NCI-H1694 treated with DMSO at 0.1 percent for 48 hours (cell line): ENCODE measurements around the gene MTFP1.
"Not testable (repeated sequence)": the region's sequence is repeated elsewhere in the genome, so short reads cannot be mapped to it uniquely, and the experiment has no call there.

Source experiments
- DNase-seq: peaks from one replicate; lab custom pipeline; 2025; lab: John Stamatoyannopoulos, UW

The MTFP1 gene

DNA sequence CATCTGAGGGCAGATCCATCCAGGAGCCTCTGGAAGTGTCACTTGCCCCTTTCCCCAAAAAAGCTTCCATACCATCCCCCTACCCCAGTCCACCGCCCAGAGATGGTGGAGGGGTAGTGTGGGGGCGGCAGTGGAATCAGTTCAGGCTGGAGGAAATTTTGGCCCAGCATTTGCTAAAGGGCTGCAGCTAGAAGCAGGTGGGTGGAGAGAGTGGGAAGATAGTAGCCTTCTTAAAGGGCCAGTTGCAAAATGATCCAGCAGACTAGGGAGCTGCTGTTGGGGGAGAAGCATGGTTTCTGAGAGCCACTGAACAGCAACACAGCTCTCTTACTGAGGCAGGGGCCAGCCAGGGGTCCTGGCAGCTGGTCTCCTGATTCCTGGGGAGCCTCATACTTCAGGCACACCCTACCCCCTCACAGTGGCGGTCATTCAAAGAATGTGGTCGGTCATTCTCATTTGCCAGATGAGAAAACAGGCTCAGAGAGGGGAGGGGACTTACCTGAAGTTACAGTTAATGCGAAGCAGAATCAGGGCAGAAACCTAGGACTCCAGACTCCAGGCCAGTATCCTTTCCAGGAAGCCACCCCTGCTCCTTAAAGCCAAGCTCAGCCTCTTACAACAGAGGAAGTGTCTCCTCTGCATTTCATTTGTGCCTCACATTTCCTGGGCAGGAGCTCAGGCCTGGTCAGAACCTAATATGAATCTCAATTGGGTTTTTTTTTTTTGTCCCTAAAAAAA, 23.4 kb upstream of the MTFP1 start:
- no peak for DNase-seq

DNA sequence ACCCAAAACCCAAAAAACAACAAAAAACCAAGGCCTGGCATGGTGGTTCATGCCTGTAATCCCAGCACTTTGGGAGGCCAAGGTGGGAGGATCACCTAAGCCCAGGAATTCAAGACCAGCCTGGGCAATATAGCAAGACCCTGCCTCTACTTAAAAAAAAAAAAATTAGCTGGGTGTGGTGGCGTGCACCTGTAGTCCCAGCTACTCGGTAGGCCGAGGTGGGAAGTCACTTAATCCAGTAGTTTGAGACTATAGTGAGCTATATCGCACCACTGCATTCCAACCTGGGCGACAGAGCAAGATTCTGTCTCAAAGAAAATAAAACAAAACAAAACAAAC, 22.8 kb upstream of the MTFP1 start:
- not testable (repeated sequence) for DNase-seq

DNA sequence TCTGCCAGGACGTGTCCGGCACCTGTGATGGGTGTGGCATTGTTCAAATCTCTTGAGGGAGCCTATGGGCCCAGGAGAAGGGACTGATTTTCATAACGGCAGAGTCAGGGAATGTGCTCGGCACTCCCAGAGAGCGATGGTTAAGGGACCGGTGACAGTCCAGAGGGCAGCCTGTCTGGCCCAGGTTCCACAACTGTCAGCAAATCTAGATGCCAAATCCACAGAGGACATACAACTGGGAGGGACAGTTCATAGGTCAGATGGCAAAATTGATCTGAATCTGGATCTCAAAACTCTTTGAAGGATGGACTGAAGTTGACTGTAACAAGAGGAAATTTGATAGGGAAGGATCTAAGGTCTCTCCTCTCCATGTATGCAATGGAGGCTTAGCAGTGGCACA, 21.3 kb upstream of the MTFP1 start:
- DNase-seq, result no peak

DNA sequence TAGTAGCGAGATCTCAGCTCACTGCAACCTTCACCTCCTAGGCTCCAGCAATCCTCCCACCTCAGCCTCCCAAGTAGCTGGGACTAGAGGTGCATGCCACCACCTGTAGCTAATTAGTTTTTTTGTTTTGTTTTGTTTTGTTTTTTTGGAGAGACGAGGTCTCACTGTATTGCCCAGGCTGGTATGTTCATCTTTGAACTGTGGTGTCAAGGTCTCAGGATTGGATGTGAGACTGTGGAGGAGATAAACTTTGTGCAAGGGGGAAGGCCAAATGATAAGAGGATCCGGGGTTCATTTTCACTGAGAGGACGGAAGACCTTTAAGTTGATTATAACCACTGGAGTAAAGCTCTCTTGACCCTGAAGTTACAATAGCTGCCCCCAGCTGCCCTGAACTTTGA, 19.8 kb upstream of the MTFP1 start:
- DNase-seq, result no peak

DNA sequence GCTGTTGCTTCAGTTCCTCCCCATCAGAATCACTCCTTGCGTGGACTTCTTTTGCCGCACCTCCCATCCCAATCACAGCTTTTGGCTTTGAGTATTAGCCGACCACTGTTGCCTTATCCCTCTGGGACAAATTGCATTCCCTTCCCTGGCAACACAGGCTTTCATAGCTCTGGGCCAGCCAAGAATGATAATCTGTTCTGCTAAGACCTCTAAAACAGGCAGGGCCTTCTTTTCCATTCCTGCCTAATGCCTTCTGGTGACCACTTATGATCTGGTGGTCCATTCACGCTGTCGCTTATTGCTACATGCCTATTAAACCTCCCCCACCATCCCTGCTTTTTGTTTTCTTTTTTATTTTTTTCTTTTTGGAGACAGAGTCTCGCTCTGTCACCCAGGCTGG, 19.2 kb upstream of the MTFP1 start:
- no peak for DNase-seq

DNA sequence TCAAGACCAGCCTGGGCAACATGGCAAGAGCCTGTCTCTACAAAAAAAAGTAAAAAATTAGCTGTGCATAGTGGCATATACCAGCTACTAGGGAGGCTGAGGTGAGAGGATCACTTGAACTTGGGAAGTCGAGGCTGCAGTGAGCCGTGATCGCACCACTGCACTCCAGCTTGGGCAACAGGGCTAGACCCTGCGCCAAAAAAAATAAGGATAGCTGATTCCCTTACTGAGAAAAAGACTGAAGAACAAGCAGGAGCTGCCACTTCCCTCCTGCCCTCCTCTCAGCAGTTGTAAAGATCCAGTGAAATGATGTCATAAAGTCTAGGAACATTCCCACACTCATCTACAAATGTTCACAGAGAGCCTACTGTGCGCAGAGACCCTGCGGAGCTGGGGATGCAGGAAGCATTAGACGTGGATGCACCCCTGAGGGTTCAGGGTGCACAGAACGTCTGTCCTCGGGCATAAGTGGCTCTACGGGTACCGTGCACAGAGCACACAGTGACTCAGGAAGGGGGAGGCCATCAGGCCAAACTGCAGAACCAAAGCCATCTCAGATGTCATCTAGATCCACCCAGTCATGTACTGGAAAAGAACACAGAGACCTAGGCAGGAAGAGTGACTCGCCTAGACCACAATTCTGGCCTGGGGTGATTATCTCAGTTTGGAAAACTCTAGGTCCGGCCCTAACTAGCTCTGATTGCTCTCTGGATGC, 17.0 kb upstream of the MTFP1 start:
- DNase-seq, result no peak

DNA sequence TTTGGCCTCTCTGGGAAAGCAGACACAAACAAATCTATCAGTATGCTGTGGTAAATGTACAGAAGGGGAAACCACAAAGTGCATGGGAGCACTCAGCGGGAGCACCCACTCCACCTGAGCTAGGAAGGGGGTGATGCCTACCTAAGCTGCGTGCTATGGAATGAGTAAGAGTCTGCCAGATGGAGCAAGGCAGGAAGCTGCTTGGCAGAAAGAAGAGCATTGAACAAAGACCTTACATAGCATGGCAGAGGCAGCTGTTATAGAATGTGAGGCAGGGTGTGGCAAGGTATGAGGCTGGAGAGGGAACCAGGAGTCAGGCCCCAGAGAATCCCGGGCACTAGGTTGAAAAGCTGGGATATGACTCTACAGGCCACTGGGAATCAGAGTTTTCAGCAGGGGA, 13.8 kb upstream of the MTFP1 start:
- no peak for DNase-seq

DNA sequence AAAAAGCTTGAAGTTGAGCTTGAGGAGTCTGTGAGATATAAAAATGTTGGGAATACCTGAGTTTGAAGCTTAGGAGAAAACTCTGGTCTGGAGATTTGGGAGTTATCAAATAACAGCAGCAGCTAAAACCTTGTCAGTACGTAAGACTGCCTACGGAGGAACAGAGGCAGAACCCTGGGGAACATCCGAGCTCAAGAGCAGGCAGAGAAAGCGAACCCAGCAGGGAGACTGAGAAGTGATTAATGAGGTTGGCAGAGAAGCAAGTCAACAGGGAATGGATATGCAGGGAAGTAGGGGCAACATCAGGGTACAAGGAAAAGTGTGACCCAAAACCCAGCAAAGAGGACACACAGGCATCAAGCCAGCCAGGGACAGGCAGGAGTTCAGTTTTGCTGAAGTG, 12.6 kb upstream of the MTFP1 start:
- no peak for DNase-seq

DNA sequence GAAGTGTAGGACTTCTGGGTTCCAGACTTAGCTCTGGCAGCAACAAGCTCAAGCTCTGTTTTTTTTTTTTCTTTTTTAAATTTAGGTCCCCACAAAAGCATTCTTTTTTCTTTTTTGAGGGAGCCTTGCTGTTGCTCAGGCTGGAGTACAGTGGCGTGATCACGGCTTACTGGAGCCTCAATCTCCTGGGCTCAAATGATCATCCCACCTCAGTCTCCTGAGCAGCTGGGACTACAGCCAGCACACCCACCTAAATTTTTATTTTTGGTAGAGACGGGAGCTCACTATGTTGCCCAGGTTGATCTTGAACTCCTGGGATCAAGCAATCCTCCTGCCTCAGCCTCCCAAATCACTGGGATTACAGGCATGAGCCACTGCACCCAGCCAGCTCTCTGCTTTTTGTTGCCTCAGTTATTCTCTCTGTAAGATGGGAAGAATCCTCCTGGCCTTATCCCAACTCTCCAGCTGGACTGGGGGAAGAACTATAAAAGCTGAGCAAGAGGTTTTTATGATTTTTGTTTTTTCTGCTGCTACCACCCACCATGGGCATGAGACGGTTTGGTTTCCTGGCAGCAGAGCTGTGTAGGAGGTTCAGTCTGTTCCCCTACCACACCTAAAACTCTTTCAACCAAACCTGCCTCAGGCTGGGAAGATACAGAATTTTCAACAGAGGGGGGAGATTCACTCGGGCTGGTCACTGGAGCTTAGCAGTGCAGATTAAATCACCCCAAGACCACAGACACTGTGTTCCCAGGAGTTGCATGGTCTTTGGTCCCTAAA, 11.6 kb upstream of the MTFP1 start:
- no peak for DNase-seq

DNA sequence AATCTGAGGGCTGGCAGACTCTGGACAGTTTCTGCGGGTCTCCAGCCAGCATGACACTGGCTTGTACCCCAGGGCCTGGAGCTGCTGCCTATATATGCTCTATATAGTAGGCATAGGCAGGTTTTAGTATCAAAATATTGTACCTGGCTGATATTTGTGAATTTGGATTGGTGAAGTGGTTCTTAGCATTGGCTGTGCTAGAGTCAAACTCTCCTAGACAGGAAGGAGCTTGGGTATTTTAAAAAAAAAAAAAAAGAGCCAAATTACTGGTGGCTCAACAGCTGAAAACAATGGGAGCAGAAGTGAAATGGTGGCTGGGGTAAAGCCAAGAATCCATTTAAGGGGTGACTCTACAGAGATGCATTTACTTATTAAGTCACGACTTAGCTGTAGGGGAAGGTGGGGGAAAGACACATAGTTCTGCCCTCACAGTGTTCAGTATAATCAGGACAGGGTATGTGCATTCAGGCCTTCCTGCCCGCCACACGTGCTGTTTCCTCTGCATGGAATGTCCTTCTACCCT, 11.0 kb upstream of the MTFP1 start:
- no peak for DNase-seq

DNA sequence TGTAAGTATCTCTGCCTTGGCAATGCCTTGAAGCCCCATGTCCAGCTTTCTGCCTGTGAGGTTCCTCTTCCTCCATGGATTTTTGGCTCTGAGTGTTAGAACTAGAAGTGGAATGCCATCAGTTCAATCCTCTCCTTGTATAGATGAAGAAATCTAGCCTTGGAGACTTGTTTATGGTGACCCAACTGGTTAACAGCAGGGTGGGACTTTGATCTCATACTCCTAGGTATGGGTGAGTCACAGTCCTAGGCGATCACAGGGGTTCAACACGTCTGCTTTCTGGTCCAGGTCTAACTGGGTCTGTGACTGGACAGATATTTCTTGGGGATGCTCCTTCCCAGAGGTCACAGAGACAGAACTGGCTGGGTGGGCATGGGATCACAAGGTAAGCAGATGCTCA, 9.2 kb upstream of the MTFP1 start:
- no peak for DNase-seq

DNA sequence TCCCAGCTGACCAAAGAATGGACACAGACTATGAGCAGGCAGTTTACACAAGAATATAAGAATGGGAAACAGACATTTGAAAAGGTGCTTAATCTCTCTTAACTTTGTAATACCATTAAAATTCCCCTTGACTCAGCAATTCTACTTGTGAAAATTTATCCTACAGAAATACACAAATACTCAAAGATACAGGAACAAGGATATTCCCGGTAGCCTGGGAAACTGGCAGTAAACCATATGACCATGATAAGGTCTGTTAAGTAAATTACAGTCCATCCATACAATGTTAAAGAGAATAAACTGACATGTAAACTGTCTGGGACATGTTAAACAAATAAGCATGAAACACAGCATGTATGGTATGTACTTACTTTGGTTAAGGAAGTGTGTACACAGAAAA, 8.7 kb upstream of the MTFP1 start:
- no peak for DNase-seq

DNA sequence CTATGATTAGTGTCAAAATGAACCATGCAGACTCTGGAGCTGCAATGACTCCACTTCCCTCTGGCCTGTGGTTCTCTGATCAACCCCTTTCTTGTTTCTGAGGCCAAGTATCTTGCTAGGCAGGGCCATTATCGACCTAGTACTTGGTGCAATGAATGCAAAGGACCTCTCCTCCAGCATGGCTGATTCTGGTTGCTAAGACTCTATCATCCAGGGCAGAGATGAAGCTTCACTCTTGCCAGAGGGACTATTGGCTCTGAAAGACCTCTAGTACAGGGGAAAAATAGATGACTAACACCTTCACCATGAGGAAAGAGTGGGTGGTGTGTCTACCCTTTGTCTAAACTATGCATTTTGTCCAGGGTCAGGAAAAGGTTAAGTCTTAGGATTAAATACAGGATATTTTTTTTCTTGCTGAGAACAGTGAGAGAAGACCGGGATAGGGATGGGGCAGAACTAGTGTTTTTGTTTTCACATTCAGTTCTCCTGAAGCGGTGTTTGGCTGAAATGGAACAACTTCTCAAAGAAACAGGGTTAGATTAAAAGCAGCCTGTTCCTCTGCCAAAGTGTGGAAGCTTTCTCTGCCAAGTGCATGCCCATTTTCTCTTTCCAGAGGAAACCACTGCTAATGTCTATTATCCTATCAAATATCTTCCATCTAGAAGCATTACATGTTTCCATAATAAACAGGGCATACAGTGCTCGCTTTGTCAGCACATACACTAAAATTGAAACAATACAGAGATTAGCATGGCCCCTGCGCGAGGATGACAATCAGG, 5.0 kb upstream of the MTFP1 start:
- no peak for DNase-seq

DNA sequence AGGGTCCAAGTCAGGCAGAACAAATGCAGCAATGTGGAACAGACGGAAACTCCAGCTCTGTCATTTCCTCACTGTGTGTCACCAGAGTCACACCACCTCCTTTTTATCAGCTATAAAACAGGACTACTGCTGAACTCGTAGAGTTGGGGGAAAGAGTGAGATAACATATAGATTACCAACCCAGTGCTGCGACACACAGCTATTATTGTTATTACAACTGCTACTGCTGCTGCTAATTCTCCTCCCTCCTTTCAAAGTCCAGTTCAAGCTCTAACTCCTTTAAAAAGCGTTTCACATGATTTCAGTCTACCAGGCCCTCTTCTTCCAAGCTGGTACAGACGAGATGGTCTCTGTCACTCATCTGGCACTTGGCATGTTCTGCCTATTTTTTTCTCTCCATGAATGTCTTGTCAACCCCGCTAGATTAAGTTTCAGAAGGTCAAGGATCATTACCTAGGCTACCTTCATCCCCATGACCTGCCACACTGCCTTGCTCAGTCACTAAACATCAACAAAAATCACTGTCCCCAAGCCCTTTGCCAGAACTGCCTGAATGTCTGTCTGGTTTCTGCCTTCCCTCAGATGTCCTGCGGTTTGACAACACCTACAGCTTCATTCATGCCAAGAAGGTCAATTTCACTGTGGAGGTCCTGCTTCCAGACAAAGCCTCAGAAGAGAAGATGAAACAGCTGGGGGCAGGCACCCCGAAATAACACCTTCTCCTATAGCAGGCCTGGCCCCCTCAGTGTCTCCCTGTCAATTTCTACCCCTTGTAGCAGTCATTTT, 3.7 kb upstream of the MTFP1 start:
- no peak for DNase-seq

DNA sequence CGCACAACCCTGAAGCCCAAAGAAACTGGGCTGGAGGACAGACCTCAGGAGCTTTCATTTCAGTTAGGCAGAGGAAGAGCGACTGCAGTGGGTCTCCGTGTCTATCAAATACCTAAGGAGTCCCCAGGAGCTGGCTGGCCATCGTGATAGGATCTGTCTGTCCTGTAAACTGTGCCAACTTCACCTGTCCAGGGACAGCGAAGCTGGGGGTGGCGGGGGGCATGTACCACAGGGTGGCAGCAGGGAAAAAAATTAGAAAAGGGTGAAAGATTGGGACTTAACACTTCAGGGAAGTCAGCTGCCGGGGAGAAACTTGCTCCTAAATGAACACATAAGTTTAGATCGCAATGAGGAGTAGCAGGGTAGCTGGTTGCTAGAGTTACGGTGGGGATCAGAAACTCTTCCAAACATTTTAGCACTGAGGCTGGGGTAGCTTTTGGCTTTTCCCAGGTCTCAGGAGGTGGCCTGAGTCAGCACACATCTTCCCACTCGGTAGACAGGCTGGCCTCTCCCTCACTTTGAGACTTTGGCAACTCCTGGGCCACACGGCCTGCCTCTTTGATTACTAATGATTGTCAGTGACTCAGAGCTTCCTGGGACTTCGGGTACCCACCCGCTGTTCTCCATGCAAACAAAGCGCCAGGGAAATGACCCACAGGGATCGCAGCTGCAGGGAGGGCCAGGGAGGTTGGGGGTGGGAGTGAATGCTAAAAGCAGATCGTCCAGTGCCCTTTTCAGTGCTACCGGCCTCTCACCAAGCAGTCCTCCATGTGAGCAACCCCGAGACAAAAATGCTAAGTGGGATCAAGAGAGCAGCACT, 2.9 kb upstream of the MTFP1 start:
- no peak for DNase-seq

DNA sequence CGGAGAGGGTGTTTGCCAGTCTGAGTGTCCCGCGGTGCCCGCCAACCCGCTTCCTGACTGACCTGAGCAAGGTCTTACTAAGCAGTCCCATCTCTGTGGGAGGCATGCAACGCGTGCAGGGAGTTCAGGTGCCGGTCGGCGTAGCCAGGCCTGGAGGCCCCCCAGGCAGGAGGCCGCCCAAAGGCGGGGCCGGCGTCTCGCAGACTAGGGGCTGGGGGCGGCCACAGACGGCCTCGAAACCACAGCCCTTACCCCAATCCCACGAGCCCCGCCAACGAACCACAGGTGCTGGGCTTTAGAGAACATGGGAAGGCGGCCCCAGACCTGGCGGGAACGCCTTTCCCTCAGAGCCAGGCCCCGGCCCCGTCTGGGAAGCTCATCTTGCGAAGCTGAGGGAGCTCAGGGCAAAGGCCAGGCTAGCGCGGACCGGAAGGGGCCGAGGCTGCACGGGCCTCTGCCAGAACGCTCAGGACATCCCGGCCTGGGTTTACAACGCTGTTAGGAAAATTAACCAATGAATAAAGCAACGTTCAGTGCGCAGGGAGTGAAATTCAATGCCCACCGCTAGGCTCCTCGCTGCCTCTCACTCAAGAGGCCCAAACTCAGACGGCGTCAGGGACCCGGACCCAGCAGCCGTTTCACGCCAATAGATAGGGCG, 2.1 kb upstream of the MTFP1 start:
- no peak for DNase-seq

DNA sequence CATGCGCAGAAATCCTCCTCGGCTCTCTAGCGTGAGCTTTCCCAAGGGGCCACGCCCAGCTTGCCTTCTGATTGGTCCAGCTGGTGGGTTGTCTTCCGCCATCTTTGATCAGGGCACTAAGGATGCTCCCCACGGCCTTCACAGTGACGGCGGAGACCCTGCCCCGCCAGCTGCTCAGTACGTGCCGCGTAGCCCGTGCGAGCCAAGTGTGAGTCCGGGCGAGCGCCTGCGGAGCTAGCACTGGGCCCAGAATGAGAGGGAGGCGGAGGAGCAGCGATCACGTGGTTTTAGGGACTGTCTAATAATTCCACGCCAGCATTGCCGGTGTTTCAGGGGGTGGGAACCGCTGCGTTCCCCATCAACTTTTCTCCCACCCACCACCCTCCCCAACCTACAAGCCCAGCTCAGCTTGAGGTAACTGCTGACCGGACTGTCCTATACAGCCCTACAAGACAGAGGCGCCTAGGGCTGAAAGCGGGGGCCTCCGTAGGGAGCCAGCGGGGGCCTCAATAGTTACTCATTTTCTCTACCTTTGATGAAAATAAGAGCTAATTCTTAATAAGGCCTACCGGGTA, 1.5 kb upstream of the MTFP1 start:
- DNase-seq, result peak; percentile 98

DNA sequence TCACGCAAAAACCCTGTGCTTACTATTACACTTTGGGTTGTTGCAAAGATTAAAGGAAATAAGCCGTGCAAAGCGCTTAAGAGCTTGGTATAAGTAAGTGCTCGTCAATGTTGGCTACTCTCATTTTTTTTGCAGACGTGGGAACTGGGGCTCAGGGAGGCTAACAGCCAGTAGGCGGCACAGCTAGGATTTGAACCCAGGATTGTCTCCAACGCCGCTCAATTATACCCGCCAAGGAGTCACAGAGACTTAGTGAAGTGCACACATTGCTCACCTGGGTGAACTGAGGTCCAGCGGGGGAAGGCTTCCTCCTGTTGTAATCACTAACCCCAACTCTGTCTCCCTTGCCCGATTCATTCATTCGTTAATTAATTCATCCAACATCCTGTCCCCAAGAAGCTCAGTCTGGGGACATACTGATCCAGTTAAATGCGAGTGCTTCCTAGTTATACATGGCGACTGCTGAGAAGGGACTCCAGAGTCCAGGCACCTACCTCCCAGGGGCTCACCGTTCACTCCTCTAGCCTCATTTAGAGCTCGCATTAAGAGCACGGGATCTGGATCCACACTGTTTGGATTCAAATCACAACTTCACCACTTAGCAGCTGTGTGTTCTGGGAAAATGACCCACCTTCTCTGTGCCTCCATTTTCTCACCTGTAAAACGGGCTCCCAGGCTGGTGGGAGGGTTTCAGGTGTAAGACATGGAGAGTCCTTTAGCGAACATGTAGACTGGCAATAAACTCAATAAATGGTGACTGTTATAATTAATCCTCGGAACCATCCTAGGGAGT, 838 bp upstream of the MTFP1 start:
- DNase-seq, result no peak

DNA sequence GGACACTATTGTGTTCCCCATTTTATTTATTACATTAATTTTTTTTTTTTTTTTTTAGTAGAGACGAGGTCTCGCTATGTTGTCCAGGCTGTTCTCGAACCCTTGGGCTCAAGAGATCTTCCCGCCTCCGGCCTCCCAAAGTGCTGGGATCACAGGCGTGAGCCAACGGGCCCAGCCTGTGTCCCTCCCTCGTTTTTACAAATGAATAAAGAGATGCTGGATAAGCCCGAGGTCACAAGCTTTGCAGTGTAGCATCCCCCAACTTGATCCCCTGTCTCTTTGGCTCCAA, 297 bp upstream of the MTFP1 start:
- DNase-seq, result no peak
